ENCODE data around the gene ATG16L2. TPM values are rescaled to one million over a fixed set of nuclear protein-coding genes. Genes with fewer than 3 reads are reported as not detected.

The ATG16L2 gene
- total RNA-seq, 4 donors from 2014 or later: 50.2 to 206 (median 85.3) TPM

DNA sequence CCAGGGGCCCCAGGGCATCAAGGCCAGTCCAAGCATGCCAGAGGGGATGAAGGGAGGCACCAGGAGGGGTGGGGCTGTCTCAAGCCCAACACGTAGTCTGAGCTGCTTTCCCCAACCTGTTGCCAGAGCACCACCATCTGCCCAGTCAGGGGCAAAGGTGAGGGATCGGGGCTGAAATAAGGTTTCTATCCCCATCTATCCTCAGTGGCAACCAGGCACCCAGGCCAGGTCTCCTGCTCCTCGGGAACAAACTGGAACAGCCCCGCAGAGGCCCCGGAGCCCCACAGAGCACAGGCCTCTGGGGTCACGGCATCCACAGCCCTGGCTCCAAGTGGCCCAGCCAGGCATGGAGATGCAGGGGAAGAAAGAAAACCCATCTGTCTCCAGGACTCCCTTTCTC is 39.7 kb upstream of the ATG16L2 start:
- peaks cover 31 to 77% (median 56%) of the 10 kb centered on the region in 4 donors for H3K4me1 ChIP-seq
- H3K4me3 ChIP-seq: no peak overlapping the region
- no peaks in the 10 kb centered on the region for H3K36me3 ChIP-seq
- intact Hi-C loops (cut with DNase I; ENCODE audit: low total_unique reads): no loop called here
- no peaks in the 10 kb centered on the region for H3K27me3 ChIP-seq
- peak; percentile 6 for DNase-seq
- H3K9me3 ChIP-seq: no peaks in the 10 kb centered on the region
- in situ Hi-C loops (cut with MboI; ENCODE audit: low pct_ligation_motif_present in 1 of 4, low pct_unique_long_range_greater_than_20kb in 1 of 4, low sequenced_read_pairs in 3 of 4): no loop called here
- TF ChIP-seq POLR2A (IDR thresholded peaks at IDR 0.05): no peak
- no peak for TF ChIP-seq POLR2AphosphoS5 (IDR thresholded peaks at IDR 0.05)
- TF ChIP-seq, protein P1, sequence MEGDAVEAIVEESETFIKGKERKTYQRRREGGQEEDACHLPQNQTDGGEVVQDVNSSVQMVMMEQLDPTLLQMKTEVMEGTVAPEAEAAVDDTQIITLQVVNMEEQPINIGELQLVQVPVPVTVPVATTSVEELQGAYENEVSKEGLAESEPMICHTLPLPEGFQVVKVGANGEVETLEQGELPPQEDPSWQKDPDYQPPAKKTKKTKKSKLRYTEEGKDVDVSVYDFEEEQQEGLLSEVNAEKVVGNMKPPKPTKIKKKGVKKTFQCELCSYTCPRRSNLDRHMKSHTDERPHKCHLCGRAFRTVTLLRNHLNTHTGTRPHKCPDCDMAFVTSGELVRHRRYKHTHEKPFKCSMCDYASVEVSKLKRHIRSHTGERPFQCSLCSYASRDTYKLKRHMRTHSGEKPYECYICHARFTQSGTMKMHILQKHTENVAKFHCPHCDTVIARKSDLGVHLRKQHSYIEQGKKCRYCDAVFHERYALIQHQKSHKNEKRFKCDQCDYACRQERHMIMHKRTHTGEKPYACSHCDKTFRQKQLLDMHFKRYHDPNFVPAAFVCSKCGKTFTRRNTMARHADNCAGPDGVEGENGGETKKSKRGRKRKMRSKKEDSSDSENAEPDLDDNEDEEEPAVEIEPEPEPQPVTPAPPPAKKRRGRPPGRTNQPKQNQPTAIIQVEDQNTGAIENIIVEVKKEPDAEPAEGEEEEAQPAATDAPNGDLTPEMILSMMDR (IDR thresholded peaks at IDR 0.05): no peak
- no peak for TF ChIP-seq EP300 (IDR thresholded peaks at IDR 0.05; ENCODE audit: low read depth)
- 60% methylated on average over 6 of the region's 6 CpGs; no CpG with 5 or more reads in 1 of the 2 donors for WGBS, 2 donors (ENCODE audit: low coverage in 1 of 2)
- peak overlapping the region in 2 of 4 donors; percentile 45 to 93 for H3K27ac ChIP-seq

GRCh38 chr11:72775288-72776110 is 38.7 kb upstream of the ATG16L2 start:
- H3K4me1 ChIP-seq: peaks cover 38 to 85% (median 63%) of the 10 kb centered on the region in 4 donors

DNA sequence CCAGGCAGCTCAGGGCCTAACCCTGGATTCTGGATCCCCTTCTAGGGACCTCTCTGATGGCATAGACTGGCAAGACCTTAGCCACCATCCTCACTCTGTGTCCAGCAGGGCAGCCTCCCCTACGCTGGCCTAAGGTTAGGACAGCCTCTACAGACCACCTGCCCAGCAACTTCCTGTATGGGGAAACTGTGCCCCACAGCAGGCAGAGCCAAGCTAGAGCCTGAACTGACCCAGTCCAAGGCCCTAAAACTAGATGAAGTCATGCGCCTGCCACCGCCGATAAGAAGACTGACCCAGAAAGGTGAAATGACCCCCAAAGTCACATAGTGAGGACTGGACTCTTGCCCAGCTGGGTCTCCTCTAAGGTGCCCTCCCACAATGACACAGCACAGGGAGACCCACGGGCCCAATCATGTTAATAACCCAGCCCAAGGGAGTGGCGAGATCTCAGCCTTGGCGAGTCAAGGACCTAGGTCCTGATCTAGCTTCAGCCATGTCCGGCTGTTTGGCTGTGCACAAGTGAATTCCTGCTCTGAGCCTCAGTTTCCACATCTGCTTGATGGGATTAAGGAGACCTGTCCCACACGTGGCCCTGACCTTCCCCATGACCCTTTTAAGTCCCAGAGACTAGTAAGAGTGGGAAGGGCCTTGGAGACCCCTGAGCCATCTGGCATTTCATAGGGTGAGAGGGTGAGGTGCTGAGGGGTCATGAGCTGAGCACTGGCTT is 37.9 kb upstream of the ATG16L2 start:
- no peaks in the 10 kb centered on the region for H3K27me3 ChIP-seq
- TF ChIP-seq POLR2AphosphoS5 (IDR thresholded peaks at IDR 0.05) (no peak), POLR2A (IDR thresholded peaks at IDR 0.05) (no peak), EP300 (IDR thresholded peaks at IDR 0.05; ENCODE audit: low read depth) (no peak)
- TF ChIP-seq, protein P1 (IDR thresholded peaks at IDR 0.05): no peak
- no peak overlapping the region for H3K4me3 ChIP-seq
- H3K27ac ChIP-seq: peak overlapping the region in 3 of 4 donors; percentile 85 to 93 (median 91)
- peaks cover 38 to 91% (median 68%) of the 10 kb centered on the region in 4 donors for H3K4me1 ChIP-seq
- in situ Hi-C loops (cut with MboI; ENCODE audit: low pct_ligation_motif_present in 1 of 4, low pct_unique_long_range_greater_than_20kb in 1 of 4, low sequenced_read_pairs in 3 of 4) (no loop called here), intact Hi-C loops (cut with DNase I; ENCODE audit: low total_unique reads) (no loop called here)
- no peaks in the 10 kb centered on the region for H3K36me3 ChIP-seq
- H3K9me3 ChIP-seq: no peaks in the 10 kb centered on the region
- 79% methylated on average over 9 of the region's 9 CpGs; no CpG with 5 or more reads in 1 of the 2 donors for WGBS, 2 donors (ENCODE audit: low coverage in 1 of 2)
- peak; percentile 9 for DNase-seq

More at GRCh38 chr11:72775288-72776110, 38.7 kb upstream of the ATG16L2 start:
- in situ Hi-C loops (cut with MboI; ENCODE audit: low pct_ligation_motif_present in 1 of 4, low pct_unique_long_range_greater_than_20kb in 1 of 4, low sequenced_read_pairs in 3 of 4) (no loop called here), intact Hi-C loops (cut with DNase I; ENCODE audit: low total_unique reads) (no loop called here)
- Histone ChIP-seq H3K4me3 (no peak overlapping the region), H3K27ac (peak overlapping the region in 3 of 4 donors; percentile 85 to 93 (median 91)), H3K27me3 (no peaks in the 10 kb centered on the region), H3K36me3 (no peaks in the 10 kb centered on the region), H3K9me3 (no peaks in the 10 kb centered on the region)
- DNase-seq: no peak
- no peak for TF ChIP-seq EP300 (IDR thresholded peaks at IDR 0.05; ENCODE audit: low read depth)
- no peak for TF ChIP-seq POLR2A (IDR thresholded peaks at IDR 0.05)
- no peak for TF ChIP-seq POLR2AphosphoS5 (IDR thresholded peaks at IDR 0.05)
- TF ChIP-seq, protein P1 (IDR thresholded peaks at IDR 0.05): no peak
- 81 to 83% methylated on average over 3 to 7 of the region's 7 CpGs for WGBS, 2 donors (ENCODE audit: low coverage in 1 of 2)
